ENCODE data around the gene DNLZ. TPM values are rescaled to one million over a fixed set of nuclear protein-coding genes. Genes with fewer than 3 reads are reported as not detected.

The DNLZ gene
- total RNA-seq, 1 donor from 2014 or later = 17.2 TPM

DNA sequence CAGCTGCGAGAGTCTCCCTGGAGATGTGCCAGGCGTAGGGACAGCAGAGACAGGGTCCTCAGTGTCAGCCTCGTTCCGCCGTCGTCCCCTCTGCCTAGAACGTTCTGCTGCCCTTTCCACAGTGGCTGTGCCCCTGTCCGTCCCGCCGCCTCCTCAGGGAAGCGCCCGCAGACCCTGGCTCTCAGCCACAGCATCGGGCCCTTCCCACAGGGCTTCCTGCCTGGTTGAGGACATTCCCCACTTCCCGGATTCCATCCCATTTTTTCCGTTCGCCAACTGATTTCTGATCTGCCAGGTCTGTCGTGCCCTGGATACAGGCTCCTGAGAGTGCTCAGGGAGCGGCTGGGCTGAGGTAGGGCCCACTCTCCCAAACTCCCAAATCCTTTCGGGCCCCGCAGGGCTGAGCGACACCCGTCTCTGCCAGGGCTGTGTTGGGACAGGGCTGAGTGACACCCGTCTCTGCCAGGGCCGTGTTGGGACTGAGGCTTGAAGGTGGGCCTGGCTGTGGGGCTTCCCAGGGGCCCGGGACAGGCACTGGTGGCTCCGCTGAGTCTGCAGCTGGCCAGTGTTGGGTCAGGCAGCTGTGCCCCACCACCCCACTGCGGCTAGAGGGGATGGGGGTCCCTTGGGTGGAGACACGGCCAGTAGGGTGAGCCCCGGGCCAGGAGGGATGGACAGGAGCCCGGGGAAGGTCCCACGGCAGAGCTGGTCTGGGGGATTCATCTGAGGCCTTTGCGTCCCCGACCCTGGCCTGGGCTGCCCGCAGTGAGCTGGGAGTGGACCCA lies 15.9 kb downstream of the DNLZ start:
- intact Hi-C loops (cut with micrococcal nuclease) = no loop called here

DNA sequence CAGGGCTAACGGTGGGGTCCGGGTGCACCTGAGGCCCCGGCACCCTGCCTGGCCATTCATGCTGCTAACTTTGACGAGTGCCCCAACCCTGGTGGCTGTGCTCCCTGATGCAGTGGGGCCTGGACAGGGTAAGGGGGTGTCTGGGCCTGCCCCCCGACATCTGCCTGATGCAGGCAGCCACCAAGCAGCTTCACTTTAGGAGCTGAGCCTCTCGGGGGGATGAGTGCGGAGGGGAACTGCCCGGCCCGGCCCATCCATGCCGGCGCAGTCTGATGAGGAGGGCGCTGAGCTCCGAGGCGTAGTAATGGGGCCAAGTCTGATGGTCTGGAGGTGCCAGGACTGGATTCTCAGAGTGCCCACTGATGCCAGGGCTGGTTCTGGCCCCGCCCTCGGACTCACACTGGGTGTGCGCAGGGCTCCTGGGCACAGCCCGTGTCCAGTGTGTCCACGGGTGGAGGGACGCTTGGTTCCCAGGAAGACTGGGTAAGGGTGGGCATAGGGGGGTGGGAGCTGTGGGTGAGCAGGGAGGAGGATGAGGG lies 16.5 kb downstream of the DNLZ start:
- intact Hi-C loops (cut with micrococcal nuclease) = no loop called here

DNA sequence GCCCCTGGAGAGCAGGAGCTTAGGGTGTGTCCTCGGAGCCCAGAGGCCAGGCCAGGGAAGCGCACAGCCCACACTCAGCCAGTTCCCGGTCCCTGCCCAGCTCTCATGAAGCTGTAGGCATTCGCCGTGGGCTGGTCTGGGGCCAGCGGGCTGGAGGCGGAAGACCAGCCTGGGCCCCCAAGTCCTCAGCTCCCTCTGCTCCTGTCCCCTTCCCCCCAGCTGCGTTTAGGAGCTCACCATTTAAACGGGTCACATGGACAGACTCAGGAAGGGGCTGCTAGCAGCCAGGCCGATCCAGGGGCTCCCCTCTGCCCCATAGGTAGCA lies 17.4 kb downstream of the DNLZ start:
- intact Hi-C loops (cut with micrococcal nuclease) = no loop called here

DNA sequence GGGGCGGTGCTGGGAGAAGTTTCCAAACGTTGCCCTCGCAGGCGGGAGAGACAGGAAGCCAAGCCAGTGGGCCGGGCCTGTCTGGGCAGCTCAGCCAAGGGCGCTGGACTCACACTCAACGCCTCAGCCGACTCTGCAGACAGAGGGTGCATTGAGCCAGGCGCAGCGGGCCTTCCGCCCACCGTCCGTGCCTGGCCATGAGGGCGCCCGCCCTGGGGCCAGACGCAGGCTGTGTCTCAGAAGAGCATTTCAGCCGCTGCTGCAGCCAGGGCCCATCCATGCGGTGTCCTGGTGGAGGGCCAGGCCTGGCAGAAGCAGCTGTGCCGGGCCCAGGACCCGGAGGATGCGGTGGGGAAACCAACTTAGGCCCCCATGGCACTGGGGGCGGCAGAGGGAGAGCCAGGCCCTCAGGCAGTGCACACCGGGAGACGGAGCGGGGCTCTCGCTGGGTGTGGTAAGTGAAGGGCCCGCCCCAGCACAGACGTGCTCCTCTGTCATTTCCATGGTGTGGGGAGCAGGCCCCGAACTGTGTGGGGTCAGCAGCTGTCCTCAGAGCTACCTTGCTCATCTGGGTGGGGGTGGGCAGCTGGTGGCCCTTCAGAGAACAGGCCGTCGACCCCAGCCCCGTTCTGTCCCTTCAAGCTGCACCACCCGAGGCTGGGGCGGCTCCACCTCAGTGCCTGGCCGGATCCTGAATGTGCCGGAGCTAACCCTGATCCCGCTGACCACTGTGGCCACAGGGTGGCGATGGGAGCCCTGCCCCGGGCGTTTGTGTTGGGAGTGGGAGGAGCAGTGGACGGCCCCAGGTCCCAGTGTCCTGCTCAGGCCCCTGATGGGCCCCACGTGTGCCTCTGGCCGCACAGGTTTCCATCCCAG lies 18.0 kb downstream of the DNLZ start:
- intact Hi-C loops (cut with micrococcal nuclease) = no loop called here

DNA sequence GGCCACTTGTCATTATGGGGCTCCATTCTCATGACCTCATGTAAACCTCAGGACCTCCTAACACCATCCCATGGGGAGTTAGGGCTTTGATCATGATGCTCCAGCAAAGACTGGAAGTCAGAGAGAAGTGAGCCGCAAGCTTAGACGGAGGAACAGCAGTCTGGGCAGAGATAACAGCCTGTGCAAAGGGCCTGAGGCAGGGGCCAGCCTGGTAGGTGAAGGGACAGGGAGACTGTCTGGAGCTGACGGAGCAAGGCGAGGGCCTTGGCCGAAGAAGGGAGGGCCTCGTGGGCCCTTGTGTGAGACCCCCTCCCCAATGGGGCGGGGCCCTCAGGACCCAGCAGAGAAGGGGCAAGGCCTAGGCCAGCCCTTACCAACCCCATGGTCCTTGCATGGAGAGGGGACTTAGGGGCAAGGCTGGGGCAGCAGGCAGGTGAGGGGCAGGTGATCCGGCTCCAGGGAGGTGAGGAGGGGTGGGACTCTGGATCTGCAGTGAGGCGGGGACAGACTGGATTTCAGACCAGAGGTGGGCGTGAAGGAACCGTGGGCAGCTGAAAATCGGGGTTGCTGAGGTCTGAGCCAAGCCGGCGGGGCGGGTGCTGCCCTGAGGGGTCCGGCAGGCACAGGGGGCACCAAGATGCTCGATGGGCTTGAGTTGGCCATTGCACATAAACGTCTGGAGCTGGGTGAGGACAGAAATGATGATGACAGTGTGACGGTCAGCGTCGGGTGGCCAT lies 18.8 kb downstream of the DNLZ start:
- intact Hi-C loops (cut with micrococcal nuclease) = no loop called here

DNA sequence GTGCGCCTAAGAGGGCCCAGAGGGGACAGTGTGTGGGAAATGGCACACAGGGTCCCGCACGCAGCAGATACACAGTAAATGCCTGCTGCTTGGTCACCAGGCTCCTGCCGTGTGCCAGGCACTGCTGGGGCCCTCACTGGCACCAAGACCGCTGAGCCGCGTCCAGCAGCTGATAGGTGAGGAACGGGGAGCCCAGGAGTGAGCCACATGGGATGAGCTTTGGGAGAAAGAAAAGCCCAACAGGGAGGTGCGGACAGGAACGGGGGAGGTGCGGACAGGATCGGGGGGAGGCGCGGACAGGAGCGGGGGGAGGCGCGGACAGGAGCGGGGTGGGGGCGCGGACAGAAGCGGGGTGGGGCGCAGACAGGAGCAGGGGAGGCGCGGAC lies 19.7 kb downstream of the DNLZ start:
- intact Hi-C loops (cut with micrococcal nuclease) = no loop called here

DNA sequence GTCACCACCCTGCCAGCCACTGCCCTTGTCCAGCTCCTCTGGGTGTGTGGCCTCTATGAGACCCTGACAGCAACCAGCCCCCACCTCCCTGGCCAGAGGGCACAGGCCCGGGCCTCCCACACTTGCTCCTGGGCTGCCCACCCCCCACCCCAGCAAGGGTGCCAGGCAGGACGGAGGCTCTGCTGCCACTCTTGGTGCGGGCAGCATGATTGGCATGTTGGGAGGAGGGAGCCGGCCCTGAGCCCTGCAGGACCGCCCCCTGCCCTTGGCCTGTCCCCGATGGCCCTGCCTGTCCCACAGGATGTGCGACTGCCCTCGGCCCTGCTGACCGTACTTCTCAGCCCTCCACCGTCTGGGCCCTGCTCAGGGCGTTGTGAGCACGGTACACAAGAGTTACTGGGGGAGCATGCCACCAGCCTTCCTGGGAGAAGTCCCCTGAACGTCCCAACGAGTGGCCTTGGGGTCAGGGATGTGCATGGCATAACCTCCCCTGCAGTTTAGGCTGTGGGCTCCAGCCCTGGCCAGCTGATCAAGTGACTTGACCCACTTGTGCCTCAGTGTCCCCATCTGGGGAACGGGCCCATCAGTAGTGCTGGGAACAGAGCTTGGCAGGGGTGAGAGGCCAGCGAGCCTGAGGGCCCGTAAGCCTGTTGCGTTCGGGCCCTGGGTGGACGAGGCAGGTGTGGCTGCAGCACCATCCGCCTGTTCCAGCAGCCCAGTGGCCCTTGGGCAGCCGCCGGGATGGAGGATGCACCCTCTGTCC lies 20.2 kb downstream of the DNLZ start:
- intact Hi-C loops (cut with micrococcal nuclease) = no loop called here

DNA sequence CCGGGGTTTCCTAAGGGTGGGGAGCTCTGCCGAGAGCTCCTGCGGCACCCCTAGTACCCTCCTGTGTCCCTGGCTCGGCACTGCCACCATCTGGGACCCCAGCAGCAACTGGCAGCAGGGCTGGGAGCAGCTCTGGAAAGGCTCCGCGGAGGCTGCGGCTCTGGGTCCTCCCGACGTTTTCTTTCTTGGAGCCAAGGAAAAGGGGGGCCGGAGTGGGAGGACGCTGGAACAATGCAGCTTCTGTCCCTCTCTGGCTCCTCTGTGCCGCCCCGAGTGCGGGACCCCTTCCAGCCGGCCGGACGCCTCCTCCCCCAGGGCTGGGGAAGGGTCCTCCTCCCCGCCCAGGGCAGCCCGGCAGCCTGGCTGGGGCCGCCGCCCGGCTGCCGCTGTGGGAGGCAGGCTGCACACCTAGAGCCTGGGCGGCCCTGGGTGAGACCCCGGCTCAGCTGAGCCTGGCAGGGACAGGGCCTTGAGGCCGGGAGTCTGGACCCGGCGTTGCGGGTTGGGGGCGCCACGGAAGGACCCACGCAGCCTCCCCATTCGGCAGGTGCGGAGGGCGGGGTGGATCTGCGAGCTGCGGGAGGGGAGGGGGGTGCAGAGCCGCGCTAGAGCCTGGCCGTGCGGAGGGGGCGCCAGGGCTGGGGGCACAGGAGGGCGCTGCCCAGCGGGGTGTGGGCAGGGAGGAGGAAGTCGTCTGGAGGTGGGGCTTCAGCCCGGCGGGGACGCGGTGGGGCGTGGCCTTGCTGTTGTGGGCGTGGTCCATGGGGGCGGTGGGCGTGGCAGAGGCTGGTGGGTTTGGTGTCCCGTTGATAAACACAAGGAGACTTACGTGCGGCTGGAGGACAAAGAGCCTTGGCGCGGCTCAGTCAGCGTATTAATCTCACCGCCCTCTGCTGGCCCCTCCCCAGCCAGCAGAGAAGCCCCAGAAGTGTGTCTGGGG lies 21.1 kb downstream of the DNLZ start:
- intact Hi-C loops (cut with micrococcal nuclease) = loop anchor here (1.0 kb wide), 2 partner anchors 21 to 58 kb away; partner anchors contain the start of genes DNLZ and SNAPC4

DNA sequence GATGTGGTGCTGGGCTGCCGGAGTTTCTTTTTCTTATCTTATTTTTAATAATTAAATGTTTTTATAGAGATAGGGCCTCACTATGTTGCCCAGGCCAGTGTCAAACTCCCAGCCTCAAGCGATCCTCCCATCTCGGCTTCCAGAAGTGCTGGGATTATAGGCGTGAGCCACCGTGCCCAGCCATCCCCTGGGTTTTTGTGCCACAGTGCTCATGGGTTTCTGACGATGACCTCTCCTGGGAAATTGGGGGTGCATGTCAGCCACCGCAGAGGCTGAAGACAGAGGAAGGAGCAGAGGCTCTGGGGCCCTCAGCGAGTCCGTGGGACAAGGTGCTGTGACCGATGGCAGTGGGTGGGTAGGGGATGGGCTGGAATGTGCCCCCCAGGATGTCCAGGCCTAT lies 21.8 kb downstream of the DNLZ start:
- intact Hi-C loops (cut with micrococcal nuclease) = loop anchor here (1.0 kb wide), 2 partner anchors 22 to 59 kb away; partner anchors contain the start of genes DNLZ and SNAPC4

DNA sequence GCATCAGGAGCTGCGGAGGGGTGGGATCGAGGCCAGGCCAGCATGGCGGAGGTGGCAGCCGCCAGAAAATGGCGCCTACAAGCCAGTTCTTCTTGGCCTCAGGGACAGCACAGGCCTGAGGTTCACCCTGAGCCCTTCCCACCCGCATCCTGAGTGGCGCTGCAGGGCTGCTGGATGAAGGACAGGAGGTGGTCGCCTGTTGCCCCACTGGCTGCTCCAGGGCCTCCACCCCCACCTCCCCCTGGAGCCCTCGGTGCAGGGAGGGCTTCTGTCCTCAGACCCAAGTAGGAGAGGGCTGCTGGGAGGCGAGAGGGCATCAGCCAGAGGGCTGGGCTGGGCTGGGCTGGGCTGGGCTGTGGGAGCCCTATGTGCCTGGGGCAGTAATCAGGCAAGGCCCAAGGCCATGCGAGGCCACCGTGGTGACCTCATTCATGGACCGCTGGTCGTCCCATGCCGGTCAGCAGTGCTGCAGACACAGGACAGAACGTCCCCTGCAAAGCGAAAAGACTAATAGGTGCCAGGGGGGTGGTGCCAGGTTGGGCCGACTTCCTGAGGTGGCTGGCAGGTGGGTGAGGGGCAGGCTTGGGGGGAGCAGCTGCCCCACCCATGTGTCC lies 22.4 kb downstream of the DNLZ start:
- intact Hi-C loops (cut with micrococcal nuclease) = no loop called here

DNA sequence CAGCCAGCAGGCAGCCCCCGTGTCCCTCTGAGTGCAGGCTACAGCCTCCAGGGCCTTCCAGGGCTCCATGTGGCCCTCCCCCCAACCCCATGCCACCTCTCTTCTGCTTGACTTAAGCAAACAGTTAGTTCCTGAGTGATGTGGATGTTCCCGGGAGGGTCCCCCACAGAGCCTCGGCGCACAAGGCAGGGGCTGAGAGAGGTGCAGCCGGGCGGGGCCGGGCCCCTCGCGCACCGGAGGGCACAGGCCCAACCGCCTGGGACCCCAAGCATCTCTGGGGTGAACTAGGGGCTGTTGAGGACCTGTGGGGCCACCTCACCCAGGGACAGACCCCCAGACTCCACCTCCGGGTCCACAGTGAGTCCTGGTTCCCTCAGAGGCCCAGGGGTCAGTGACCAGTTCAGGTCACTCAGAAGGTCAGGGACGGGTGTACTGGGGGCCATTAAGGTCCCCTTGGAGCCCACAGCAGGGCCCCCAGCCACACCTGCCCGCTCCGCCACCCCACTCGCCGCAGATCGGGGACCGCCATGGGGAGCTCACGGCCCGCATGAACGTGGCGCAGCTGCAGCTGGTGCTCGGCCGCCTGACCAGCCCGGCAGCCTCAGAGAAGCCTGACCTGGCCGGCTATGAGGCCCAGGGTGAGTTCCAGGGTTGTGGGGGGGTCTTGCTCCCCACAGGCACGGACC lies 23.0 kb downstream of the DNLZ start:
- intact Hi-C loops (cut with micrococcal nuclease) = no loop called here

DNA sequence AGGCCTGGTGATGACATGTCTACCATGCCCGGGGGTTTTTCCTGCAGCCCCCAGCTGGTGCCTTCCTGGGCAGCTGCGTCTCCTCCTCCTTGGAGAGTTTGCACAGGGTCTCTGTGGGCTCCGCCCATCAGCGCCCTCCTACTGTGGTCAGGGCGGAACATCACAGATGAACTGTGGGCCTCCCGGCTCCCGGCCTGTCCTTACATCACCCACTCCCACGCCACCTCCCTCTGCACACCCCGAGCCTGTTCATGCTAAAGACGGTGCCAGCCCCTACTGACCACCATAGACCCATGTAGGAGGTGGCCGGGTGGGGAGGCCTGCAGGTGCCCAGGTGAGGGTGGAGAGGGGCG lies 23.6 kb downstream of the DNLZ start:
- intact Hi-C loops (cut with micrococcal nuclease) = no loop called here

DNA sequence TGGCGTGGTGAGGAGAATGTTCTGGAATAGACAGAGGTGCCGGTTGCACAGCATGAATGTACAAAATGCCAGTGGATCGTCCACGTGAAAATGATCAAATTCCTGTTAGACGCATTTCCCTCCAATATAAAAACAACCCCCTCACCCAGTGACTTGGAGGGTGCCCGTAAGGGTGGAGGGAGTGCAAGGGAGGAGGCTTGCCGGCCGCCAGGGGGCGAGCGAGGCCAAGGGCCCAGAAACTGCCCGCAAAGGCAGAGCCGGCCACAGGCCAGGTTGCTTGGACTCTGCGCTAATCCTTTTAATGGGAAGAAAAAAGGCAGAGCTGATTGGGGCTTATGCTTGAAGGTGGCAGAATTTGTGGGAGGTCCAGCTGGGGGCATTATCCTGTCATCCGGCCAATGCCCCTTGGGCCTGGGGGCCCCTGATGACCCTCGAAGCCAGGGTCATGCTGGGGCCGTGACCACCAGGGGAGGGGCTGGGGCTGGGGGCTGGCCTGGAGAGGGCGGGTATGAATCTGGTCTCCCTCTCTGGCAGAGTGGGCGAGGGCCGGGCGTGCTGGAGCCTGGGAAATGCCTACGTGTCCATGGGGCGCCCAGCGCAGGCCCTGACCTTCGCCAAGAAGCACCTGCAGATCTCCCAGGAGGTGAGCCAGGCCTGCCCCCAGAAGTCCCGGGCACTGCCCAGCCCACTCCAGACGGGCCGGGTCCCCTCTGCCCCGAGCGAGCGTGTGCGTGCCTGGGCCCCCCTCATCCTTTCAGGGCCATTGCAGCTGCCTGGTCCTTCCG lies 24.2 kb downstream of the DNLZ start:
- intact Hi-C loops (cut with micrococcal nuclease) = no loop called here

DNA sequence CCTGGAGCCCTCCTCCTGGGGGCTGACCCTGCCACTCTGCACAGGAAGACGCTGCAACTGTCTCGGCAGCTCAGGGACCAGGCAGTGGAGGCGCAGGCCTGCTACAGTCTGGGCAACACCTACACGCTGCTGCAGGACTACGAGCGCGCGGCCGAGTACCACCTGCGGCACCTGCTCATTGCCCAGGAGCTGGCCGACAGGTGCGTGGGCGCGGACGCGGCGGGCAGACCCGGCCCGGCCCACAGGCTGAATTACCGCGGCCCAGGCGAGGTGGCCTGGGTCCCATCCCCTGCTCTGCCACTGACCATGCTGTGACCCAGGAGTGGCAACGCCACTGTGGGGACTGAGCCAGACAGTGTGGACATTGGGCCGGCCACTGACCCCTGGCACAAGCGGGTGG lies 25.0 kb downstream of the DNLZ start:
- intact Hi-C loops (cut with micrococcal nuclease) = no loop called here

DNA sequence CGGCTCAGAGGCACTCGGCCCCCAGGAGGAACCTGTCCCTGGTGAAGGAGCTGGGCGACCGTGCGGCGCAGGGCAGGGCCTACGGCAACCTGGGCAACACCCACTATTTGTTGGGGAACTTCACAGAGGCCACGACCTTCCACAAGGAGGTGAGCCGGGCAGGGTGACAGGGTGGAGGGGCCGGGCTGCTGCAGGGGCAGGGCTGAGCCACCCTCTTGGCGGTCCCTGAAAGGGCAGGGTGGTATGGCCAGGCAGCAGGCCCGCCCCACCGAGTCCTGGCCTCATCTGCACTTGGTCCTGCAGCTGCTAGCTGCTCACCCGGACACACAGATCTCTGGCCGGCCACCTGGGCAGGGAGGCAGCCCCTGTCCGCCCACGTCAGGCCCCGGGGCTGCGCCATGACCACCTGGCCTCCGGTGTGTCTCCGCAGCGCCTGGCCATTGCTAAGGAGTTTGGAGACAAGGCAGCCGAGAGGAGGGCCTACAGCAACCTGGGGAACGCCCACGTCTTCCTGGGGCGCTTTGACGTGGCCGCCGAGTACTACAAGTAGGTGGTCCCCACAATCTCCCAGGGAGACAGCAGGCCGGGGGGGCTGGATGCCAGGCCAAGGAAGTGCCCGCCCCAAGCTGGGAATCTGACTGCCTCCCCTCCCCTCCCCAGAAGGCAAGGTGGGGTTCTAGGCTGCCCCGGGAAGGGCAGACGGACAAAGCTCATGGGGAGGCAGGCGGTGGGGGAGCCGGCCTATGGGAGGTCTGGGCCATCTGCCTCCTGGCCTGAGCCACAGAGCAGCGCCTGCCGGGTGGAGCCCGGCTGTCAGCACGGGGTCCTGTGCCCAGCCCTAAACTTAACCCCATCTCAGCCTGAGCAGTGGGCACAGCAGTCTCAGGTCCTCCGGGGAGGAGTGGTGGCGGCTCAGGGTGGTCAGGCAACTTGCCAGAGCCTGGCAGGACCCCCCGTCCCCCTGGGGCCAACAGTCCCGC lies 25.8 kb downstream of the DNLZ start:
- intact Hi-C loops (cut with micrococcal nuclease) = no loop called here

DNA sequence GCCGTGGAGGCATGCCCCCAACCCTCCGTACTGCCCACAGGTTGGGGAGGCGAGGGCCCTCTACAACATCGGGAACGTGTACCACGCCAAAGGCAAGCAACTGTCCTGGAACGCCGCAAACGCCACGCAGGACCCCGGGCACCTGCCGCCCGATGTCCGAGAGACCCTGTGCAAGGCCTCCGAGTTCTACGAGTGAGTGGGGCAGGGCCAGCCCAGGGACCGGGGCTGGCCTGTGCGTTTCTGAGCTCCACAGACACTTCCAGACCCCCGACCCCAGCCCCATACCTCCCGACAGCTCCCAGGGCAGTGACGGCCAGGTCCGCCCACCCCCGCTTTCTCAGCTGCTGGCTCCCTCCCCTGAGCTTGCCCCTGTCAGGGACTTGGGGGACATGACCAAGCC lies 26.7 kb downstream of the DNLZ start:
- intact Hi-C loops (cut with micrococcal nuclease) = no loop called here
